OCI-LY3 (cell line): ENCODE results near the gene TMEM184B.

ENCODE experiments used
- H2AFZ ChIP-seq: fragments of 200-600, 300-600 bp; shearing (Covaris generic); 2 replicates; pipeline ENCODE4 v1.6.0; 2014; ENCODE audit warnings: antibody characterized with exemption, low read depth, low read length
- H3K27ac ChIP-seq: fragments of 200-600, 300-600 bp; sonication (generic); 2 replicates; pipeline ENCODE4 v1.5.1; 2014; ENCODE audit warnings: mild to moderate bottlenecking, low read length, moderate library complexity, mixed read lengths
- H3K27me3 ChIP-seq: fragments of 200-600, 300-600 bp; sonication (generic); 2 replicates; pipeline ENCODE4 v1.6.1; 2014; ENCODE audit warnings: low read depth, low read length, mixed read lengths
- H3K36me3 ChIP-seq: fragments of 200-600, 300-600 bp; sonication (generic); replicated peaks from 2 replicates; pipeline ENCODE3; 2014; ENCODE audit warnings: low read depth, low read length, mixed read lengths
- H3K4me1 ChIP-seq: fragments of 300-600, 200-600 bp; sonication (generic); 2 replicates; pipeline ENCODE4 v1.6.1; 2014; ENCODE audit warnings: low read length, mixed read lengths
- H3K4me2 ChIP-seq: fragments of 200-600, 300-600 bp; sonication (generic); 2 replicates; pipeline ENCODE4 v1.6.1; 2014; ENCODE audit warnings: low read length, mixed read lengths
- H3K4me3 ChIP-seq: fragments of 300-600, 200-600 bp; sonication (generic); 2 replicates; pipeline ENCODE4 v1.5.1; 2014; ENCODE audit warnings: antibody characterized with exemption, mild to moderate bottlenecking, low read length, moderate library complexity
- H3K79me2 ChIP-seq: fragments of 300-600, 200-600 bp; shearing (Covaris generic); 2 replicates; pipeline ENCODE4 v1.6.1; 2014; ENCODE audit warnings: mild to moderate bottlenecking, low read length, mixed read lengths
- H3K9ac ChIP-seq: fragments of 300-600, 200-600 bp; shearing (Covaris generic); 2 replicates; pipeline ENCODE4 v1.6.0; 2014; ENCODE audit warnings: mild to moderate bottlenecking, low read length, moderate library complexity
- H3K9me3 ChIP-seq: fragments of 200-600, 300-600 bp; shearing (Covaris generic); 2 replicates; pipeline ENCODE4 v1.6.1; 2014; ENCODE audit warnings: low read length, mixed read lengths; ENCODE audit not compliant: insufficient read depth
- H4K20me1 ChIP-seq: fragments of 200-600, 300-600 bp; sonication (generic); 2 replicates; pipeline ENCODE4 v1.6.1; 2016; ENCODE audit warnings: low read length, mixed read lengths; ENCODE audit not compliant: insufficient read depth
- CTCF ChIP-seq: fragments of 200-600, 300-600 bp; sonication (generic); IDR thresholded peaks from 2 replicates; pipeline ENCODE4 v1.5.1; 2014; ENCODE audit warnings: antibody characterized with exemption, low read length, low read depth
- EZH2phosphoT487 ChIP-seq: fragments of 200-600 bp; shearing (Covaris generic); IDR thresholded peaks from 2 replicates; pipeline ENCODE4 v1.6.1; 2018; ENCODE audit warnings: antibody characterized with exemption, mixed run types, low read depth

Gene TMEM184B

DNA sequence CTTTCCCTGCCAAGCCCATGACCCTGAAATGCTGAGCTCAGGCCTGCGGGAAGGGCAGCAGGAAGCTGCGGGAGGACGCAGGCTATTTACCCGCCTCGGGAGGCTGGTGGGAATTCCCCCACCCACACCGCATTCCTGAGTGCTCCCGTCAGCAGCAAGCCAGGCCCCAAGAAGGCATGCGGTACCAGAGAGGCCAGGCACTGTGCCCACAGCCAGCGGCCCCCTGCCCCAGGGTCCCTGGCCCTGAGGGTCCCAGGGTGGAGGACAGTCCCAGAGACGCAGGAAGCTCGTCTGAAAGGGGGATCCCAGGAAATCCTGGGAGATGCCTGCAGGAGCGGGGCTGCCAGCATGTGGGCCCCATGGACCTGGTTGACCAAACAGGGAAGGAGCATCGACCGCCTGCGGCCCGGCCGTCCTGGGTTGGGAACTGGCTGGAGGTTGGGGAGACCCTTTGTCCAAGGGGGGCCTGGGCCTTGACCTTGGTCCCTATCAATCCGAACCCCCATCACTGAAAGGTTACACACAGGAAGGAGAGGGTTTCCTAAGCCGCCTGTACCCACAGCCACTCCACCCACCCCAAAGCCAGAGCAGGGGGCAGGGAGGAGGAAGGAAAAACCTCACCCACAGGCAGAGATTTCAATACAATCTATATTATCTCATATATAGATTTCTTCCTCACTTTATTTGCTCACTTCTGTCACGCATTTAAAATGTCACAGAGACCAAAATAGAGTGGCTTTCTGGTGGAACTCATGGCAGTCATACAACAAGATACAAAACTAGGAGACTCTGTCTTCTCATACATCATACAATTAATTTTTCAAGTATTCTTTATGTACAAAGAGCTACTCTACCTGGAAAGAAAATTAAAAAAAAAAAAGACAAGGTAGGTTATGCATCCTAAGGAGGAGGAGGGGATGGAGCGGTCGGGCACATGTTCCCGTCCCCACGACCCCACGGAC lies 53.9 kb downstream of the TMEM184B start:
- H3K27me3 ChIP-seq, result no peaks in the 10 kb centered on the region
- no peaks in the 10 kb centered on the region; the same call in 1 of the 2 replicates for H3K79me2 ChIP-seq
- H3K36me3 ChIP-seq, result peaks cover 38% of the 10 kb centered on the region
- no peaks in the 10 kb centered on the region for H3K9me3 ChIP-seq
- peaks cover 8% of the 10 kb centered on the region; the same call in 1 of the 2 replicates for H4K20me1 ChIP-seq
- peaks cover 22% of the 10 kb centered on the region for H3K4me1 ChIP-seq
- H3K4me3 ChIP-seq, result no peak overlapping the region
- no peak overlapping the region for H2AFZ ChIP-seq
- peak overlapping the region; percentile 41 for H3K4me2 ChIP-seq
- peak overlapping the region; percentile 47 for H3K27ac ChIP-seq
- H3K9ac ChIP-seq, result peak overlapping the region; percentile 31; the same call in 1 of the 2 replicates
- TF ChIP-seq CTCF, result no peak
- no peak for TF ChIP-seq EZH2phosphoT487

- TF ChIP-seq CTCF, result no peak
- TF ChIP-seq EZH2phosphoT487, result no peak
- Histone ChIP-seq H3K79me2 (peaks cover 6% of the 10 kb centered on the region; the same call in 1 of the 2 replicates), H3K9ac (no peak overlapping the region), H3K4me2 (no peak overlapping the region), H3K9me3 (no peaks in the 10 kb centered on the region), H3K4me3 (no peak overlapping the region), H3K27me3 (no peaks in the 10 kb centered on the region), H3K27ac (no peak overlapping the region), H2AFZ (no peak overlapping the region), H4K20me1 (0 out of 2 replicates have a peak, but pooled peaks cover 4% of the 10 kb centered on the region), H3K36me3 (peaks cover 22% of the 10 kb centered on the region), H3K4me1 (peaks cover 38% of the 10 kb centered on the region)
Measured at GRCh38 chr22:38215156-38216038, 57.4 kb downstream of the TMEM184B start.

DNA sequence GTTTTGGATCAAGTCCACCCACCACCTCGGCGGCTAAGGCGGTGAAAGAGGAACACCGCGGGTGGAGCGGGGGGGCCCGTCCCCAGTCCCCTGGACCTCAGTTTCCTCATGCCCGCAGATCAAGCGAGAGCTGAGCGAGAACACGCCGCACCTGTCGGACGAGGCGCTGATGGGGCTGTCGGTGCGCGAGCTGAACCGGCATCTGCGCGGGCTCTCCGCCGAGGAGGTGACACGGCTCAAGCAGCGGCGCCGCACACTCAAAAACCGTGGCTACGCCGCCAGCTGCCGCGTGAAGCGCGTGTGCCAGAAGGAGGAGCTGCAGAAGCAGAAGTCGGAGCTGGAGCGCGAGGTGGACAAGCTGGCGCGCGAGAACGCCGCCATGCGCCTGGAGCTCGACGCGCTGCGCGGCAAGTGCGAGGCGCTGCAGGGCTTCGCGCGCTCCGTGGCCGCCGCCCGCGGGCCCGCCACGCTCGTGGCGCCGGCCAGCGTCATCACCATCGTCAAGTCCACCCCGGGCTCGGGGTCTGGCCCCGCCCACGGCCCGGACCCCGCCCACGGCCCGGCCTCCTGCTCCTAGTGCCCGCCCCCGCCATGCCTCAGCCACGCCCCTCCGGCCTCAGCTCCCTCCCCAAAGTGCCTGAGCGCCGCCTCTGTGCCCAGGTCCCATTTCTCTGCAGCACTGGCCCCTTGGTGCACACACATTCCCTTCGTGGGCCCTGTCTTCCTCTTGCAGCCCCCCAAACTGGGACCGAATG lies 58.3 kb downstream of the TMEM184B start:
- H3K79me2 ChIP-seq, result peaks cover 6% of the 10 kb centered on the region; the same call in 1 of the 2 replicates
- H2AFZ ChIP-seq, result no peak overlapping the region
- peaks cover 43% of the 10 kb centered on the region for H3K4me1 ChIP-seq
- TF ChIP-seq EZH2phosphoT487 (no peak), CTCF (no peak)
- H3K9ac ChIP-seq, result no peak overlapping the region
- H3K36me3 ChIP-seq, result peaks cover 22% of the 10 kb centered on the region
- H4K20me1 ChIP-seq, result 0 out of 2 replicates have a peak, but pooled peaks cover 4% of the 10 kb centered on the region
- H3K27ac ChIP-seq, result peak overlapping the region; percentile 81
- no peaks in the 10 kb centered on the region for H3K27me3 ChIP-seq
- H3K4me3 ChIP-seq, result no peak overlapping the region
- no peak overlapping the region for H3K4me2 ChIP-seq
- no peaks in the 10 kb centered on the region for H3K9me3 ChIP-seq
